Coronary artery (tissue), 2 donors: ENCODE data around the gene CATSPERZ.

Experiments
- DNase-seq: peaks from one replicate; pipeline ENCODE4 v3.0.0-alpha.2; 2017; ENCODE audit warnings: low spot score
- H3K27ac ChIP-seq, 2 donors: fragments of 200-600 bp; sonication (generic); one replicate each; pipeline ENCODE4 v1.5.1; 2016 to 2019
- H3K4me3 ChIP-seq: fragments of 200-600 bp; sonication (generic); 2 replicates; pipeline ENCODE4 v1.5.1; 2016; ENCODE audit warnings: mild to moderate bottlenecking, moderate library complexity
- TF ChIP-seq, protein P1 (sequence below): fragments of 200-600 bp; sonication (generic); IDR thresholded peaks from one replicate; pipeline ENCODE4 v1.5.1; 2019; ENCODE audit warnings: antibody characterized with exemption

Gene CATSPERZ

GRCh38 chr11:64294774-64295173 lies 5.4 kb upstream of the CATSPERZ start:
- DNase-seq: no peak
- TF ChIP-seq, protein P1, sequence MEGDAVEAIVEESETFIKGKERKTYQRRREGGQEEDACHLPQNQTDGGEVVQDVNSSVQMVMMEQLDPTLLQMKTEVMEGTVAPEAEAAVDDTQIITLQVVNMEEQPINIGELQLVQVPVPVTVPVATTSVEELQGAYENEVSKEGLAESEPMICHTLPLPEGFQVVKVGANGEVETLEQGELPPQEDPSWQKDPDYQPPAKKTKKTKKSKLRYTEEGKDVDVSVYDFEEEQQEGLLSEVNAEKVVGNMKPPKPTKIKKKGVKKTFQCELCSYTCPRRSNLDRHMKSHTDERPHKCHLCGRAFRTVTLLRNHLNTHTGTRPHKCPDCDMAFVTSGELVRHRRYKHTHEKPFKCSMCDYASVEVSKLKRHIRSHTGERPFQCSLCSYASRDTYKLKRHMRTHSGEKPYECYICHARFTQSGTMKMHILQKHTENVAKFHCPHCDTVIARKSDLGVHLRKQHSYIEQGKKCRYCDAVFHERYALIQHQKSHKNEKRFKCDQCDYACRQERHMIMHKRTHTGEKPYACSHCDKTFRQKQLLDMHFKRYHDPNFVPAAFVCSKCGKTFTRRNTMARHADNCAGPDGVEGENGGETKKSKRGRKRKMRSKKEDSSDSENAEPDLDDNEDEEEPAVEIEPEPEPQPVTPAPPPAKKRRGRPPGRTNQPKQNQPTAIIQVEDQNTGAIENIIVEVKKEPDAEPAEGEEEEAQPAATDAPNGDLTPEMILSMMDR: no peak

GRCh38 chr11:64295760-64296159 lies 4.4 kb upstream of the CATSPERZ start:
- DNase-seq: no peak
- Histone ChIP-seq H3K4me3 (no peak overlapping the region), H3K27ac (no peak overlapping the region)
- TF ChIP-seq, protein P1: no peak

More at GRCh38 chr11:64294774-64295173, 5.4 kb upstream of the CATSPERZ start:
- Histone ChIP-seq H3K4me3 (no peak overlapping the region), H3K27ac (no peak overlapping the region)

DNA sequence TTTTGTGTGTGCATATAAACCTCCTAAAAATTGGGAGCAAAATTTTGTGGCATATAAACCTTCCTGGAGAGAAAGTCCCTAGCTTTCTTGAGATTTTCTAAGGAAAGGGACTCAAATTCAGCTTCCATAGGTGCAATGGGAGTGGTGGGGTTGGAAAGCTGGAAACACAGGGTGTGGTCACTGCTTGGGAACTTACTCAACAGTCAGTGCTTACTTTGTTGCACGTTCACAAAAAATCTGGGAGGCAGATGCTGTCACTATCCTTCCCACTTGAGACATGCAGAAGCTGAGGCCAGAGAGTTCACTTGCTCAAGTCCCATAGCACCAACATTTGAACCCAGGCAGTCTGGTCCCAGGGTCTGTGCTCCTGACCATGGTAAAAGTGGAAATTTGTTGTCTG lies 3.9 kb upstream of the CATSPERZ start:
- H3K27ac ChIP-seq: no peak overlapping the region
- no peak overlapping the region for H3K4me3 ChIP-seq
- no peak for DNase-seq
- TF ChIP-seq, protein P1: no peak

DNA sequence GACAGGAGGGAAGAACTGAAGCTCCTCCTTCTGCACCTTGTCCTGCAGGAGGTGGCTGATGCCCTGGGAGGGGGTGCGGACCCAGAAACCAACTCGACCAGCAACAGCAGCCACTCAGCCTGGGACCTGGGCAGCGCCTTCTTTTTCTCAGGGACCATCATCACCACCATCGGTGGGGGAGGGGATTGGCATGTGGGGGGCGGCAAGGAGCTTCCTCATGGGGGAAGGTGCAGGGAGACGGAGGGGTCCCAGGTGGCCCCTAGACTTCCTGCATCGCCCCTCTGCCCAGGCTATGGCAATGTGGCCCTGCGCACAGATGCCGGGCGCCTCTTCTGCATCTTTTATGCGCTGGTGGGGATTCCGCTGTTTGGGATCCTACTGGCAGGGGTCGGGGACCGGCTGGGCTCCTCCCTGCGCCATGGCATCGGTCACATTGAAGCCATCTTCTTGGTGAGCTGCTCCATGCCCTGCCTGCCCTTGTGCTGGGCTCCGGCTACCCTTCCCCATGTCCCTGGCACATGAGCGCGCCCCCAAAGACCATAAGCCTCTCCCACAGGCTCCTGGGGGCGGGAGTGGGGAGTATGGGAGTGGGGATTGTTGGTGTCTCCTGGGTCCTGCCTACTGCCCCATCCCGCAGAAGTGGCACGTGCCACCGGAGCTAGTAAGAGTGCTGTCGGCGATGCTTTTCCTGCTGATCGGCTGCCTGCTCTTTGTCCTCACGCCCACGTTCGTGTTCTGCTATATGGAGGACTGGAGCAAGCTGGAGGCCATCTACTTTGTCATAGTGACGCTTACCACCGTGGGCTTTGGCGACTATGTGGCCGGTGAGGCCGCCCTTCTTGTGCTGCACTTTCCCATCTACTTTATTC lies 3.1 kb upstream of the CATSPERZ start:
- Histone ChIP-seq H3K4me3 (no peak overlapping the region), H3K27ac (no peak overlapping the region)
- no peak for DNase-seq
- TF ChIP-seq, protein P1: no peak

GRCh38 chr11:64297699-64298358 lies 2.3 kb upstream of the CATSPERZ start:
- TF ChIP-seq, protein P1: no peak
- no peak for DNase-seq
- H3K4me3 ChIP-seq: no peak overlapping the region
- no peak overlapping the region for H3K27ac ChIP-seq

DNA sequence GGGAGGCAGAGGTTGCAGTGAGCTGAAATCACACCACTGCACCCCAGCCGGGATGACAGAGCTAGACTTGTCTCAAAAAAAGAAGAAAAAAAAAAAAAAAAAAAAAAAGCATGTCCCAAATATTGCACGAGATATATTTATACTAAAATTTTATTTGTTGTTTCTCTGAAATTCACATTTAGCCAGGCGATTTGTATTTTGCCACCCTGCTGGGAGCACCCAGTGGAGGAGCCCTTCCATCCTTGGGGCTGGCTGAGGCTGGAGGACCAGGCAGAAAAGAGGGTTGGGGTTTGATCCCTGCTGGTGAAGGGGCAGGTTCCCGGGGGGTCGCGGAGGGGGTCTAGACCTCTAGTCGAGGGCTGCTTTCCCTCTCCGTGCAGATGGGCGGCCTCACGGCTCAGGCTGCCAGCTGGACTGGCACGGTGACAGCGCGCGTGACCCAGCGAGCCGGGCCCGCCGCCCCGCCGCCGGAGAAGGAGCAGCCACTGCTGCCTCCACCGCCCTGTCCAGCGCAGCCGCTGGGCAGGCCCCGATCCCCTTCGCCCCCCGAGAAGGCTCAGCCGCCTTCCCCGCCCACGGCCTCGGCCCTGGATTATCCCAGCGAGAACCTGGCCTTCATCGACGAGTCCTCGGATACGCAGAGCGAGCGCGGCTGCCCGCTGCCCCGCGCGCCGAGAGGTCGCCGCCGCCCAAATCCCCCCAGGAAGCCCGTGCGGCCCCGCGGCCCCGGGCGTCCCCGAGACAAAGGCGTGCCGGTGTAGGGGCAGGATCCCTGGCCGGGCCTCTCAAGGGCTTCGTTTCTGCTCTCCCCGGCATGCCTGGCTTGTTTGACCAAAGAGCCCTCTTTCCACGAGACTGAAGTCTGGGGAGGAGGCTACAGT lies 952 bp upstream of the CATSPERZ start:
- no peak for DNase-seq
- TF ChIP-seq, protein P1: no peak
- peak overlapping the region in 1 of 2 donors; percentile 6 for H3K27ac ChIP-seq
- H3K4me3 ChIP-seq: peak overlapping the region; percentile 74
